NCI-H460 (cell line): ENCODE results near the gene RNASE4. TPM values are rescaled to one million over a fixed set of nuclear protein-coding genes. Genes with fewer than 3 reads are reported as not detected.

Experiments
- DNase-seq: peaks from one replicate; pipeline ENCODE4 v3.0.0-alpha.2; 2016; ENCODE audit warnings: low read depth; ENCODE audit errors: extremely low read depth
- total RNA-seq: library from RNA; depleted of rRNA; stranded (reverse); fragments of >200 nt; shearing (Covaris generic); gene quantifications from 2 replicates; pipeline ENCODE4 v1.2.3, GENCODE V29; 2014

The RNASE4 gene
- total RNA-seq, 1 experiment from 2014 or later, result 22.9 TPM

DNA sequence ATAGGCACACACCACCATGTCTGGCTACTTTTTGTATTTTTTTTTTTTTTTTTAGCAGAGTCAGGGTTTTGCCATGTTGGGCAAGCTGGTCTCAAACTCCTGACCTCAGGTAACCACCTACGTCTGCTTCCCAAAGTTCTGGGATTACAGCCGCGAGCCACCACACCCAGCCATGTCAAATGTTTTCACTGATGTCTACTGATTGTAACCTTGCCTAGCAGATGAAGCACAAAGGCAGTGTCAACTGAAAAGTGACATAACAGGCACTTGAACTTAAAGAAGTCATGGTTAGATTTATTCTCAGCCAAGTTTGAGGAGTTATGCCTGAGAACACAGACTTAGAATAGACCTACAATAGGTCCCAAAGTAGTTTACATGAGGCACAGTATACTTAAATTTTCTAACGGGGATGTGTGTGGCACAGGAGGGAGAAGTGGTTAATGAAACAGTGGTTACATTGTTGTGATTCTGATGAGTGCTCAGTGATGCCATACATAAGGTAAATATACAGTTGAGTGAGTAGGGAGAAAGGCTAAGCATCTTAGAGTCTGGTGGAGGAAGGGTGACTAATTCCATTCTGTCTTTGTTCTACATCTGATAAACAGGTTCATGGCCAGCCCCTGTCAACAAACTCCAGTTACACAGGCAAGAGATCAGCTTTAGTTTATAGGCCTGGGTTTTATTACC is 12.6 kb upstream of the RNASE4 start:
- DNase-seq, result no peak

DNA sequence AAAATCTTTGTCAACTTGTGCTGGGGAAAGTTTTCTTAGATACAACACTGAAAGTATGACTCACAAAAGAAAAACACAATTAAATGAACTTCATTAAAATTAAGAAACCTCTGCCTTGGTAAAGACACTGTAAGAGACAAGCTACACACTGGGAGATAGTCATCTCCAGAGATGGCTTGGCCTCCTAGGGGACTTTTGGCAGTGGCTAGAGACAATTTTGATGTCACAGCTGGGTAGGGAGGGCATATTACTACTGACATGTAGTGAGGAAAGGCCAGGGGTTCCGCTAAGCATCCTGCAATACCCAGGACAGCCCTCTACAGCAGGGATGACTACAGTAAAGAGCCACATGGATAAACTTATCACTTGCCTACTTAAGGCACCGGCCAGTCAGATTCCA is 8.7 kb upstream of the RNASE4 start:
- DNase-seq, result no peak

DNA sequence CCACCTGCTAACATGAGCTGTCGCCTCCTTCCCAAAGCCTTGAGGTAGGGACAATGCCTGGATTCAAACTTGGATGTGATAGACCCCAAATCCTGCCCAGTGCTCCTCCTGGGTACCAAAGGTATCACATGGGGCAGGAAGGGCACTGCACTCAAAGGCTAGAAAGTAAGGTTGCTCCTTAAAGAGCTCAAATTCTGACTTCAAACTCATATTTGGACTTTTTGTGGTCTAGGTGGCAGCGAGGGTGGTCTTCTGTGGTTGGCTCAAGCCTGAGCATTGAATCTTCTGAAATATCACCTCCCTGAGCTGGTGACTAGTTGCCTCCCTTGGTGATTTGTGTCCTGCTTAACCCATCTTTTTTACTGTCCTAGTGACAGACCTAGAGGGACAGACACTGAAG is 8.3 kb upstream of the RNASE4 start:
- no peak for DNase-seq

DNA sequence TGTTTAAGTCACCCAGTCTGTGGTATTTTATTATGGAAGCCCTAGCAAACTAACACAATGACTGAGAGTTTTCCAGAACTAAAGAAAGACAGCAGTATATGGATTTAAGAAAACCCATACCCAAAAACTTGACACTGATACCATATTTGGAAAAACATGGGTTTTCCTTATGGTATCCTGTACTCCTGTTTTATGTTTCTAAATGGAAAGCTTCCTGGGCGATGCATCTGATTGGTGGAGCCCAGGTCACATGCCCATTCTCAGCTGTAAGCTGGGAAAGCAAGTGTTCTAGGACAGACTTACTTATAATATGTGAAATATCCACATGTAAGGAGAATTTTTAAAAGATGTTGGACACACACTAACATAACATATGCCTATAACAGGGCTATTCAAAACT is 4.5 kb upstream of the RNASE4 start:
- DNase-seq, result no peak

DNA sequence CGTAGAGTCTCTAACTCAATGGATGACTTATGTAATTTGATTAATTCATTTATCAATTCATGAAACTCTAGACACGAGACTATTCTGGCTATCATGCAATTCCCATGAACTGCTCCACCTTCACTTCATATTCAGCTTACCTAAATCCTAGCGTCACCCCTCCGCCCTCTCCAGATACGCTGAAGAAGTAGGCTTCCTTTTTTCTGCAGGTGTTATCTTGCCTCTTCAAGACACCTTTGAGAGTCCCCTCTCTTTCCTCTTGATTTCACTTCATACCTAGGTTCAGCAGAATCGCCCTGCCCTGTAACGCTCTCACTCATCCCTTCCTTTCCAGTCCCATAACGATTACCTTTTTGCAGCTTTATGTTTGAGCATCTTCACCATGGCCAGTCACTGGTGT is 4.0 kb upstream of the RNASE4 start:
- no peak for DNase-seq

DNA sequence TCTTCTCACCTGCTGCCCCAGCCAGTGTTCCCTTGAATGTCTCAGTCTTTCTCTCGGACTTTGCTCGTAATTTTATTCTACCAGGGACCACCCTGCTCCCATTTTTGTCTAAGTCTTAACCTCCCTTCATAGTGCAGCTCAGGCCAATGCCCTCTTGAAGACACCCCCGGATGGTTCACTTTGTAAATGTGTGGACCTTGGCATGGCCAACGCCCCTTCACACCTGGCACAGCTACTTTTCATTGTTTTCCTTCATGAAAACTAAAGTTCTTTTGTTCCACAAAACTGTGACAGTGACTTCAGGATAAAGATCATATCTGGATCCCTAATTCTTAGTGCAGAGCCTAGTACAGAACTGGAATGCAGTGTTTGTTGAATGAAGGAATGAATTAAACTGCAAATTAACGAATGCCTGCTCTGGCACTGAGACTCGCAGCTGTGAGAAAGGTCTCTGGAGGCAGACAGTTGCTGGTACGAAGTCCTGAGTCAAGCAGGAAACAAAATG is 3.5 kb upstream of the RNASE4 start:
- DNase-seq, result no peak

DNA sequence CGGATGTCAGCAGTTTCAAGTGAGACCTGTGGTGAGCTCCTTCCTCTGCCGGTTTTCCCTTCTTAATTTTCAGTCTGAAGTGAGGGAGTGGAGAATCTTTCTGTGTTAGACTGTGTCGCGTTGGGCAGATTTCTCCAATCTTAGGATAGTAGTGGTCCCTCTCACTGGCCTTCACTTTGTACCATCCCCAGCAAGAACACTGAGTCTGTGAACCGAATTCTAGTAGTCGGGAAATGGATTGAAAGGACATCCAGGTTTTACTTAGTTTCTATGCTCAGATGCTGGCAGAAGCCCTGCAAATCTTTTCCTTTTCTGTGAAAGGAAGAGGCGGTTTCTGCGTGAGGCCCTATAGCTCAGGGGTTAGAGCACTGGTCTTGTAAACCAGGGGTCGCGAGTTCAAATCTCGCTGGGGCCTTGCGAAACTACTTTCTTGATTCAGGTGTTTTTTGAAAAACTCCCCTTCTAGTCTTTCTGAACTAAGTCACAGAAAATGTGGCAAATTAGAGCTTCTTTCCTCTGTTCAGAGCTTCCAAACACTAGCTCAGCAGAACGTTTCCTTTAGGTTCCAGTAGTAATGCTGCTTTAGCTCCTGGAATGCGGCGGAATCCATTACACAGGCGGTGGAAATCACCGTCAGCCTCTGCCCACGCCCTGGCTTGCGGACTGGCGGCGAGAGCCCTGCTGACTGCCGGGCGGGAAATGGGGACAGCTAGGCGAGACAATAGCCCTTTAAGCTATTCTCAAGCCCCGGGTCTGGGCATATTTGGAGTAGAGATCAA is 2.8 kb upstream of the RNASE4 start:
- DNase-seq, result peak; percentile 92

DNA sequence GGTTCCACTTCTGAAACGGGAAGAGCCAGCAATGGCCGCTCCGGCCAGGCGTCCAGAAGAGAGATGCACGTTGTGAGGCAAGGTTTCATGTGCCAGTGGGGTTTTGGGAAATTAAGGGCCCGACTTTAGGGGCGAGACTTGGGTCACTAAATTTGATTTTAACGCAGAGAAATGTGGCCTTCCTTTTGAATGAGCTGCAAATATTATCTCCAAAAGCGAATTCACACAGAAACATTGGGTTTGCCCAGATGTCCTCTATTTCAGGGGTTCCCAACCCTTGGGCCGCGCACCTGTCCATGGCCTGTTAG is 2.3 kb upstream of the RNASE4 start:
- DNase-seq, result no peak

DNA sequence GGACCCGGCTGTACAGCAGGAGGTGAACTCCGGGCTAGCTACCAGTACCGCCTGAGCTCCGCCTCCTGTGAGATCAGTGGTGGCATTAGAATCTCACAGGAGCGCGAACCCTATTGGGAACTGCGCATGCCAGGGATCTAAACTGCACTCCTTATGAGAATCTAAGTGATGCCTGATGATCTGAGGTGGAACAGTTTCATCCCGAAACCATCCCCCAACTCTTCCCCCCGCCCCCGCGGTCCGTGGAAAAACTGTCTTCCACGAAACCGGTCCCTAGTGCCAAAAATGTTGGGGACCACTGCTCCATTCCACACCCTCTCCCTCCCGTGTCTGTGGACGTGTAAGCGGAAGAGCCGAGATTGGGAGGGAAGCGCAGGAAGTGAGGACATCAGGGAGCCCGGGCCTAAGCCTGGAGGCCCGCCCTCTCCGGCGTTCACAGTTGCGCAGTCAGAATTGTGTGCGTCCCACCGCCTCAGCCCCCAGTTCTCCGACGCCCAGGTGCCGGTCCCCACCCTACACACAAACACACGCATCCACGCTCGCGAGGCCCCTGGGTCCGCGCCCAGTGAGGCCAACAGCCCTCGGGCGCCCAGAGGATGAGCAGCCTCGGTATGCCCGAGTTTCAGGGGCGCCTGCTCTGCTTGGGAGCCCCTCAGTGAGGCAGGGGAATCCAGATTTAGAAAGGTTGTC is 1.8 kb upstream of the RNASE4 start:
- DNase-seq, result peak; percentile 93

DNA sequence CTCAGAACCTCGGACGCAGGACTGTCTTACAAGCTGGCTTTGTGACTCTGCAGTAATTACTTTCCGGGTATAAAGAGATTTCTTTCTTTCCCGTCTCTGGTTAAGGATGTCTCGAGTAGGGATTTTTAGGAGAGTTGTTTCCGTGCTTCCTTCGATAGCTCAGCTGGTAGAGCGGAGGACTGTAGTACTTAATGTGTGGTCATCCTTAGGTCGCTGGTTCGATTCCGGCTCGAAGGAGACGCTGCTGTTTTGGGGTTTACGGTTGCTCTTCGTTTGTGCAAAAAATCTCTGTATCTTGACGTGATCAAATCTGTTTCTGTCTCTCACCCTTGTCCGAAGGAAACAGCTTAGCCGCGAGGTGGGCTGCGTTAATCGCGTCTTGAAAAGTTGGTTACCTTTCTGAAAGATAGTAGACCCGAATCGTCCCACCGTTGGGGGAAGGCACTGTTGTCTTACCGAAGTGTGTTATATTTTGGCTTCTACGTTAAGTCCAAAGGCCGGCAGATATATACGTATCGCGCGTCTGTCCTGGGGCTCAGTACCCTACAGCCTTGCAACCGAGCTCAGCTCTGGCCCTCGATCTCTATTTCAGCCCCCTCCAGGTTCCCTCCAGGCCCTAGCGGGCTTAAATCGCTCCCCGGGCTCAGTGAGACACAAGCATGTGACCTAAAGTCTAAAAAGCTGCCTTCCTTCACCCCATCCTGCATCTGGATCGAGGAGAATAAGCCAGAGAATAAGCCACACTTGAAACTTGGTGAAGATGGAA is 1.1 kb upstream of the RNASE4 start:
- DNase-seq, result peak; percentile 93

DNA sequence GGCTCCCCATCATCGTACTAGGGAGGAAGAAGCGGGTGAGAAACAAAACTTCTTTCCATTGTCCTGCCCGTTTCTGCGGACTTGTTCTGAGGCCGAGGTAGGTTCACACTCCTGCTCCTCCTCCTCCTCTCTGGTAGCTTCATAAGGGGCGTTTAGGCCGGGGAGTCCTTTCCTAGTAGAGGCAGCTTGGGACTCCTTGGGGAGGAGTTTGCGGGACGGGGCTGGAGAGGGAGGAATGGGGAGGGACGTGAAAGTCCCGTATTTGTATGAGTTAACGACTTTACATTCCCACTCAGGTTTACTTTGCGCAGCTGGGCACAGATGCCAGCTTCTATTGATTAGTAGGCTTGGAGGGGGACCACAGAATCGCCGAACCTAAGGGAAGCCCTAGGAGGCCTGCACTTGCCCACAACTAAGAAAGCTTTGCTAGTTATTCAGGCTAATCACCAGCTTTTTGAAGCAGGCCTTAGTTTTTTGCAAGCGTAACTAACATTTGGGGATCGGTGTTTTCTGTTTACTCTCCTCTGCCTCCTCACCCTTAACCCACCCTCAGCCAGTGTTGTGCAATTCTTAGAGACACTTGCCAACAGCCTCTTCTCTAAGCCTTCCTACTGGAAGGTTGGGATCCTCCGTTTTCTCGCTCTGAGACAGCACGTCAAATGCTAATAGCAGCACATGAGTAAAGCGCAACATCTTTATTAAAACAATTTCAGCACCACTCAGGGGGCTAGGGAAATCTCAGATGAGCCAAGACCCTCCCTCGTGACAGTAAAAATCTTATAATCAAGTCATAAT is 499 bp downstream of the RNASE4 start:
- peak; percentile 45 for DNase-seq

DNA sequence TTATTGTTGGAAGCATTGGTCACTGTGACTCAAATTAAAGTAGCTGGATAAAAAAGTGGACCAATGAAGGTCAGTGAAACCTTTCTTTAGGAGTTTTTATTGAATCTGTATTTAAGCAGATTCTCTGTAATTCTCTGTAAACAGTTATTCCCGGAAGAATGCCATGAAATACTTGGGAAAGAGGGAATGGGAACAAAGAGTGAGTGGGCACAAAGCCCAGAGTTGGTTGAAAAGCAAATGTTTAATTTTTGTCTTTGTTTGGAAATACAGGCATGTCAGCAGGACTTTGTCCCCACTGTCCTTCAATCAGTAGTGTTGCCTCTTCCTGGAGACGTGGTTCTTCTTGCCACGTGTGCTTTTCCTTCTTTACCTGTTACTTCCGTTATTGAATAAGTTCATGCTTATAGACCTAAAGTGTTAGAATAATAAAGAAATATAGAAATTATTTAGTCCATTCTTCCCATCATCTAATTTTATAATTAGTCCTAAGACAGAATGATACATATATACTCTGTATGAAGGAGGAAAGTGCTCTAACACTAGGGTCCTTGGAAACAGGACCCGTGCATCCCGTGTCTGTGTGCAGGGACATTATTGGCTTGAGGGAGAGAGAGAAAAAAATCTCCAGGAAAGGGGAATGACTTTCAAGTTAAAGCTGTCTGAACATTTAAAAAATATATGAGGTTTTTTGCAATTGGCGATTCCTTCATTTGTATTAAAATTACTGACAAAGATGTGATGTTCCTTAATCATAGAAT is 2.2 kb downstream of the RNASE4 start:
- no peak for DNase-seq

DNA sequence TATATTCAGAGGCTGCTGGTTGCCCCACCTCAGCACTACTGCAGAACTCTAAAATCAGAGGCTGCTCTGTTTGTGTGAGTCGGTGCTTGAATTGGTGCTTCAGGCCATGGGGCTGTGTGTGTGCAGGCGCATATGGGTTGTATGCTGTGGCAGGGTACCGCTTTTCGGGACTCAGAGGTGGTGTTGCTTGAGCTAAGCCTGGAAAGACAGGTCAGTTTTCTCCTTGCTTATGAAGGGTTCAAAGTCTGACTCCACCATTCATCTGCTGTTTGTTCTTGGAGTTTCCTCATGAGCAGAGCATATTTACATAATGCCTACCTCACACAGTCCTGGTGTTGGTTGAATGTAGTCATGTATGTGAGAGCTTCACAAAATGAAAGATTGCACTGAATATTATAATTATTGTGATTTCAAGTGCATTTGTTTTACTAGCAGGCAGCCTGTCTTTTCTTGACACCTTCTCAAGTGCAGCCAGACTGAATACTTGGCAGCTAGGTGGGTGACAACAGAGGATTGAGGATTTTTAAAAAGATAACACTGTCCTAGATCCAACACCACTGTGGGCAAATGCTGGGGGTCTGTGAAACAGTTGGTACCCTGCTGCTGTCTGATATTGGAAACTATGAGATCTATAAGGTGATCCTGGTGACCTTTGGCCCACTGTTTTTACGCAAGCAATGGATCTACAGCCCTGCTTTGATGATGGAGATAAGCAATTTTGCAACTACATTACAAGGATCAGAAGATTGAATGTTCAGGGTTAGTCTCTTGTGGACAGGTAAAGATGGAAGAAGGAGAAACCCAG is 3.2 kb downstream of the RNASE4 start:
- no peak for DNase-seq

DNA sequence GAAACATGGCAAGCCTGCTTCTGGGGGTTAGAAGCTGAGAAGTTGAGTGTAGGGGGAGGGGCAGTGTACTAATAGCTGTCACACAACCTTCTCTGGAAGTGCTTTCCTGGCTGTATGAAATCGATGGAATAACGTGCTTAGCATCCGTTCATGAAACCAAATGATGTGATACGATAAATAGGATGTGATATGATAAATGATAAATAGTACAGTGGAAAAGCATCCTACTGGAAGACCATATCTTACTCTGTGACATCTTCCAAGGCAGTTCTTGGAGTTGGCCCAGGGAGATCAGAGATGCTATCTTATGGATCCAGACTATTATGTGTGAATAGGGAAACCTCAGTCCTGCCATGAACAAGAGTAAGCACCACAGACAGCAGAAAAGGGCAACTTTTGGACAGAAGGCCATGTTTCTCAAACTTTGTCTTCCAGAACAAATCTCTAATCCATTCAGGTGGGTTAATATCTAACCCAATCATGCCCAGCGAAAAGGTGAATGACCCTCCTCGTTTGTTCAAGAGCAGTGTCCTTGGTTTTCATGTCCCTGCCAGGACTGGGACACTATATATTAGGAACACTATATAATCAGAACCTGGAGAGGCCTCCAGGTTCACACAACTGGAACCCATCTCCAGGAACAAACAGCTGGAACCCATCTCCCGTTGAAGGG is 3.9 kb downstream of the RNASE4 start, which contains the start of gene ANG:
Gene ANG, plus strand, starts transcription at position 598 of the 673 bp plus-strand sequence. CDS start 4,801 bp downstream, outside the sequence.
- no peak for DNase-seq

DNA sequence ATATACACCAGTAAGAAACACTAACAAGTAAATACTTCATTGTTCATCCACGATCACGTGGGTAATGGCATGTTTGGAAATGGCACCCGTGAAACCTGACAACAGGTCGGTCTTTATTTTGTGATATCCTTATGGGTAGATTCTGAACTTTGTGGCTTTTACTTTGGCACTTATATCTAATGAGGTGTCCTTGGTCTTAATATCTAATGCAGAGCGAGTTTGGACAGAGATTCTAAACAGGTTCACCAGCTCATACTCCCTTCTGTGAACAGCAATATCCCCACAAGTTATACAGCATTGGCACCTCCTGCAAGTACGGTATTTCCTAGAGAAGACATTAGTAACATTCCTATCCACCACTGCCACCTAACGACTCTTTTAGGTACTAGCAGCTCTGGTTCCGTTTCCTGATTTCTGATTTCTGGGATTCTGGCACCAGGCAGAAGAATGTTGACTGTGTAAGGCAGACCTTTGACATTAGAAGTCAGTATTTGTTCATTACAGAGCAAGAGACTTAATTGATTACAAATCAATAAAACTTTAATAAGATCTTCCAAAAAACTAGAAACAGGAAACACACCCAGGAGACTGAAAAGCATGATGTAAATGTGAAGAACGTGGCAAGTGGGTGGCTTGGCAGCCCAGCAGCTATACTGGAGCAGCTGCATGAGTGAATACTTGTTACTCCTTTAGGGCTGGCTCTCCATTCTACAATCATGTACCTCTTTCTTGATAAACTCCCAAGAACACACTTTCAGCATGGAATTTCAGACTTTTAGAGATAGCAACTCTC is 6.7 kb downstream of the RNASE4 start:
- peak; percentile 78 for DNase-seq

DNA sequence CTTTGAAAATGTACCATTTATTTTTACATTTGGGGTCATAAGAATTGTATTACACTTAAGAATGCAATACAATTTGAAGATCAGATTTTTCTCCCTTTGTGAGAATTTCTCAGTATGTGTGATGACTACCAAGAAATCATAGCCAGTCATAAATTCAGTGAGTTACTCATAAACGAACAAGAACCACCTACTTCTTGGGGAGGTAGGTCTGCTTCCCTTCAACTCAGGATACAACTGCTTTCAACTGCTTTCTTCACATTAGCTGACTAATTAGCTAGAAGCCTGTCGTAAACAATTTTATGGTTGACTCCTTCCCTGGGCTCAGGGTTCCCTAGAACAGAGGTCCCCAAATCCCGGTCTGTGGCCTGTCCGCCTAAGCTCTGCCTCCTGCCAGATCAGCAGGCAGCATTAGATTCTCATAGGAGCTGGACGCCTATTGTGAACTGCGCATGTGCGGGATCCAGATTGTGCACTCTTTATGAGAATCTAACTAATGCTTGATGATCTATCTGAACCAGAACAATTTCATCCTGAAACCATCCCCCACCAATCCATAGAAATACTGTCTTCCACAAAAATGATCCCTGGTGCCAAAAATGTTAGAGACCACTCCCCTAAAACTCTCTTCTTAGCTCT is 7.9 kb downstream of the RNASE4 start:
- DNase-seq, result no peak

DNA sequence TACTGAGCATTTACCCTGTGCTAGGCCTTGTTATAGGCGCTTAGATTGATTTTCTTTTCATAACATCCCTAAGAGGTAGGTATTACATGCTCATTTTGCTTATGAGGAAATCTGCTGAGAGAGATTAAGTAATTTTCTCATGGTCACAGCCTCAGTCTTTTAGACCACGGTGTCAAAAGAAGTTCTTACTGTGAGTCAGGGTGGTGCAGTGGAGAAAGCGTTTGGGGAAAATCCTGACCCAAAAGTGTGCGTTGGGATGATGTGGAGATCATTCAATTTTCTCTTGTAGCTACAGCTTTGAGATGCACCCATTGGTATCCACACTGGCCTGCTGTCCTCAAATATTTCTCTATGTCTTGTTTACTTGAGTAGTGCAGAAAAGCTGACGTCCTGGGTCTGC is 12.4 kb downstream of the RNASE4 start:
- no peak for DNase-seq
